MM.1S (cell line): ENCODE measurements around the gene TTYH2.

Experiments used
- EZH2phosphoT487 ChIP-seq: fragments of 300-600 bp; sonication (generic); IDR thresholded peaks from 2 replicates; pipeline ENCODE4 v1.6.1; 2018; ENCODE audit warnings: antibody characterized with exemption, low read length
- TF ChIP-seq, protein P1 (sequence below): fragments of 300-600 bp; sonication (generic); IDR thresholded peaks from 2 replicates; pipeline ENCODE4 v1.5.1; 2016; ENCODE audit warnings: antibody characterized with exemption, low read length, mixed read lengths

DNA sequence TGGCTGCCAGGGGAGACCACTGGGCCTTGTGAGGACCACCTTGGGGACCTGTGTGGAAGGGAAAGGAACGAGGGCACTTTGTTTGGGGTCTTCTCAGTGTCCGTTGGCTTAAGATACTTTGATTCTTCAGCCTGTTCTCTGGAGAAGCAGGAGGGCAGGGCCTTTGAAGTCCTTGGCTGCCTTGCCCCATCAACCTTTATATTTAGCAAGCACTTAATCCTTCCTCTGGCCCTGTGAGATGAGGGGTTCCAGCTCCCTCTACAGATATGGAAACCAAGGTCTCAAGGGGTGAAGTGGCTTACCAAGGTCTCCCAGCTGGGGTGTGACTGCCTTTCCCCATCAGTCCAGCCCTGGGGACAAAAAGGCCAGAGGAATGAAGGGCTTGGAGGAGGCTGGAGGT is 28.5 kb downstream of the TTYH2 start:
- TF ChIP-seq, protein P1, sequence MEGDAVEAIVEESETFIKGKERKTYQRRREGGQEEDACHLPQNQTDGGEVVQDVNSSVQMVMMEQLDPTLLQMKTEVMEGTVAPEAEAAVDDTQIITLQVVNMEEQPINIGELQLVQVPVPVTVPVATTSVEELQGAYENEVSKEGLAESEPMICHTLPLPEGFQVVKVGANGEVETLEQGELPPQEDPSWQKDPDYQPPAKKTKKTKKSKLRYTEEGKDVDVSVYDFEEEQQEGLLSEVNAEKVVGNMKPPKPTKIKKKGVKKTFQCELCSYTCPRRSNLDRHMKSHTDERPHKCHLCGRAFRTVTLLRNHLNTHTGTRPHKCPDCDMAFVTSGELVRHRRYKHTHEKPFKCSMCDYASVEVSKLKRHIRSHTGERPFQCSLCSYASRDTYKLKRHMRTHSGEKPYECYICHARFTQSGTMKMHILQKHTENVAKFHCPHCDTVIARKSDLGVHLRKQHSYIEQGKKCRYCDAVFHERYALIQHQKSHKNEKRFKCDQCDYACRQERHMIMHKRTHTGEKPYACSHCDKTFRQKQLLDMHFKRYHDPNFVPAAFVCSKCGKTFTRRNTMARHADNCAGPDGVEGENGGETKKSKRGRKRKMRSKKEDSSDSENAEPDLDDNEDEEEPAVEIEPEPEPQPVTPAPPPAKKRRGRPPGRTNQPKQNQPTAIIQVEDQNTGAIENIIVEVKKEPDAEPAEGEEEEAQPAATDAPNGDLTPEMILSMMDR = no peak
- TF ChIP-seq EZH2phosphoT487 = no peak
